Skeletal muscle satellite cell (primary cell): ENCODE results near the gene STAT3.

Experiments
- H3K27me3 ChIP-seq: 2 replicates; pipeline ENCODE4 v1.7.0; 2013; ENCODE audit warnings: low read length; ENCODE audit not compliant: control insufficient read depth, insufficient read depth
- H3K36me3 ChIP-seq: 2 replicates; pipeline ENCODE4 v1.7.0; 2013; ENCODE audit warnings: mild to moderate bottlenecking, control low read depth, low read length; ENCODE audit not compliant: insufficient read depth
- H3K4me1 ChIP-seq: 2 replicates; pipeline ENCODE4 v1.7.0; 2013; ENCODE audit warnings: low read length; ENCODE audit not compliant: control insufficient read depth, insufficient read depth
- H3K4me2 ChIP-seq: 2 replicates; pipeline ENCODE4 v1.7.0; 2013; ENCODE audit warnings: mild to moderate bottlenecking, low read length
- H3K4me3 ChIP-seq: 2 replicates; pipeline ENCODE4 v1.7.0; 2013; ENCODE audit warnings: low read length
- H3K9ac ChIP-seq: 2 replicates; pipeline ENCODE4 v1.7.0; 2013; ENCODE audit warnings: mild to moderate bottlenecking, low read depth, low read length, moderate library complexity
- H3K9me3 ChIP-seq: replicated peaks from 2 replicates; pipeline ENCODE4 v1.7.0; 2013; ENCODE audit warnings: mild to moderate bottlenecking, control low read depth, low read length

Gene STAT3

DNA sequence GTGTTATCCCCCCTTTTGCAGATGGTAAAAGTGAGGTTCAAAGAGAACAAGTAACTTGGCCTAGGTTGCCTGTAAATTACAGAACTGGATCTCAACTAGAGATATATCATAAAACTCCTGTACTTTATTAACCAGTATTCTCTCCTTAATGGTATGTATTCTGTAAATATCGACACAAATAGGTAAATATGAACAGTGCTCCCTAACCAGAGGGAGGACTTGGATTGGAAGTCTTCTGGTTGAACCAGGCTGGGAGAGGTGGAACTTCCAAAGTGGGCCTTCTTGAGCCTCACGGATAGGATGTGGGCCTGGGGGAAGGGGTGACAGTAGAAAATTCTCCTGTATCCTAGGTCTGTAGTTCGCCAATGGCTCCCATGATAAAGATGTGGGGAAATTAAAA lies 92.2 kb downstream of the STAT3 start:
- Histone ChIP-seq H3K9ac (no peak overlapping the region), H3K4me1 (no peaks in the 10 kb centered on the region), H3K27me3 (no peaks in the 10 kb centered on the region), H3K36me3 (no peaks in the 10 kb centered on the region), H3K4me3 (no peak overlapping the region), H3K4me2 (no peak overlapping the region), H3K9me3 (no peaks in the 10 kb centered on the region)

- H3K36me3 ChIP-seq: no peaks in the 10 kb centered on the region
- no peaks in the 10 kb centered on the region for H3K9me3 ChIP-seq
- H3K4me3 ChIP-seq: no peak overlapping the region
- no peak overlapping the region for H3K4me2 ChIP-seq
- no peak overlapping the region for H3K9ac ChIP-seq
- H3K27me3 ChIP-seq: no peaks in the 10 kb centered on the region
- H3K4me1 ChIP-seq: no peaks in the 10 kb centered on the region
Measured at GRCh38 chr17:42294469-42295398, 93.5 kb downstream of the STAT3 start.

DNA sequence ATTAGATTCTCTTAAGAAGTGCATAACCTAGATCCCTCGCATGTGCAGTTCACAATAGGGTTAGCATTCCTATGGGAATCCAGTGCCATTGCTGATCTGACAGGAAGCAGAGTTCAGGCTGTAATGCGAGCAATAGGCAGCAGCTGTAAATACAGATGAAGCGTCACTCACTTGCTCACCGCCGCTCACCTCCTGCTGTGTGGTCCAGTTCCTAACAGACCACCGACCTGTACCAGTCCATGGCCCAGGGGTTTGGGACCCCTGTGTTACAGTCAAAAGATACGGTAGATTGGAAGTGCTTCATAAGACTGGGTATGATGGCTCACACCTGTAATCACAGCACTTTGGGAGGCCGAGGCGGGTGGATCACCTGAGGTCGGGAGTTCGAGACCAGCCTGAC lies 97.1 kb downstream of the STAT3 start:
- Histone ChIP-seq H3K4me2 (no peak overlapping the region), H3K27me3 (no peaks in the 10 kb centered on the region), H3K4me3 (no peak overlapping the region), H3K36me3 (no peaks in the 10 kb centered on the region), H3K9ac (no peak overlapping the region), H3K9me3 (no peaks in the 10 kb centered on the region), H3K4me1 (peaks cover 15% of the 10 kb centered on the region)

GRCh38 chr17:42290577-42290976 lies 97.7 kb downstream of the STAT3 start:
- H3K27me3 ChIP-seq: no peaks in the 10 kb centered on the region
- H3K9ac ChIP-seq: no peak overlapping the region
- H3K4me3 ChIP-seq: no peak overlapping the region
- H3K36me3 ChIP-seq: no peaks in the 10 kb centered on the region
- H3K9me3 ChIP-seq: no peaks in the 10 kb centered on the region
- no peak overlapping the region for H3K4me2 ChIP-seq
- H3K4me1 ChIP-seq: peaks cover 15% of the 10 kb centered on the region

DNA sequence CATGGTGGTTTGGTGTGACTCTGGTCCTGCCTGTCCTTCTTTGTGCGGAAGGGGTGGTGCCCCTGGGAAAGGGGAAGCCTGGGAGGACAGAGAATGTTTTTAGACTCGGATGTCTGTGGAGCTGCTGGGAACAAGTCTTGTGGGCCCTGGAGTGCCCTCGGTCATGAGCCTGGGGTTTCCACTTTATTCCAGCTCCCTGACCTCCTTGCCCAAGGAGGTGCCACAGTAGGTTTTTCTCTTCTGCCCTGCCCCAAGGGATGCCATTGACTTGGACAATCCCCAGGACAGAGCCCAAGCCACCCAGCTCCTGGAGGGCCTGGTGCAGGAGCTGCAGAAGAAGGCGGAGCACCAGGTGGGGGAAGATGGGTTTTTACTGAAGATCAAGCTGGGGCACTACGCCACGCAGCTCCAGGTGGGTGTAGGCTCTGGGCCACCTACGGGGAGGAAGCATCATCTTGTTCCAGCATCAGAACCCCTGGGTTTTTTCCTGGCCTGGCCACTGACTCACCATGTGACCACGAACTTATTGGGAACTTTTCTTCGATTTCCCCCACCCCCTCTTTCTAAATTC lies 98.5 kb downstream of the STAT3 start:
- peaks cover 15% of the 10 kb centered on the region for H3K4me1 ChIP-seq
- H3K4me3 ChIP-seq: no peak overlapping the region

GRCh38 chr17:42288803-42289610 lies 99.2 kb downstream of the STAT3 start:
- H3K9ac ChIP-seq: peak overlapping the region; percentile 75

More for the DNA sequence above, 98.5 kb downstream of the STAT3 start:
- Histone ChIP-seq H3K4me2 (no peak overlapping the region), H3K27me3 (no peaks in the 10 kb centered on the region), H3K9ac (no peak overlapping the region), H3K9me3 (no peaks in the 10 kb centered on the region), H3K36me3 (no peaks in the 10 kb centered on the region)

GRCh38 chr17:42287977-42288802 lies 100.1 kb downstream of the STAT3 start, which contains the start of gene STAT5A:
Gene STAT5A (plus strand): TSS chr17:42288498. CDS start chr17:42289412, 914 bp downstream.
- Histone ChIP-seq H3K4me2 (peak within 1 kb of the TSS; percentile 79), H3K27me3 (no peaks in the 10 kb centered on the region), H3K36me3 (no peaks in the 10 kb centered on the region), H3K9me3 (no peaks in the 10 kb centered on the region), H3K4me3 (peak within 1 kb of the TSS; percentile 74), H3K9ac (peak within 1 kb of the TSS; percentile 75), H3K4me1 (peaks cover 15% of the 10 kb centered on the region)

More at GRCh38 chr17:42288803-42289610, 99.2 kb downstream of the STAT3 start:
- Histone ChIP-seq H3K4me2 (peak overlapping the region; percentile 79), H3K36me3 (no peaks in the 10 kb centered on the region), H3K4me1 (peaks cover 15% of the 10 kb centered on the region), H3K9me3 (no peaks in the 10 kb centered on the region), H3K4me3 (peak overlapping the region; percentile 74), H3K27me3 (no peaks in the 10 kb centered on the region)

GRCh38 chr17:42287305-42287976 lies 100.8 kb downstream of the STAT3 start:
- Histone ChIP-seq H3K4me1 (peaks cover 15% of the 10 kb centered on the region), H3K4me3 (peak overlapping the region; percentile 74)

GRCh38 chr17:42286411-42287221 lies 101.6 kb downstream of the STAT3 start:
- Histone ChIP-seq H3K36me3 (no peaks in the 10 kb centered on the region), H3K9ac (no peak overlapping the region), H3K4me3 (no peak overlapping the region), H3K27me3 (no peaks in the 10 kb centered on the region), H3K4me2 (peak overlapping the region; percentile 79), H3K9me3 (no peaks in the 10 kb centered on the region), H3K4me1 (peaks cover 15% of the 10 kb centered on the region)

More at GRCh38 chr17:42287305-42287976, 100.8 kb downstream of the STAT3 start:
- peak overlapping the region; percentile 75 for H3K9ac ChIP-seq
- no peaks in the 10 kb centered on the region for H3K27me3 ChIP-seq
- peak overlapping the region; percentile 79 for H3K4me2 ChIP-seq
- H3K9me3 ChIP-seq: no peaks in the 10 kb centered on the region
- H3K36me3 ChIP-seq: no peaks in the 10 kb centered on the region
